NCI-H187 (cell line): ENCODE measurements around the gene PANK4.

Source experiments
- DNase-seq, 2 experiments: peaks; one replicate each; lab custom pipeline; 2025; lab: John Stamatoyannopoulos, UW

The PANK4 gene

DNA sequence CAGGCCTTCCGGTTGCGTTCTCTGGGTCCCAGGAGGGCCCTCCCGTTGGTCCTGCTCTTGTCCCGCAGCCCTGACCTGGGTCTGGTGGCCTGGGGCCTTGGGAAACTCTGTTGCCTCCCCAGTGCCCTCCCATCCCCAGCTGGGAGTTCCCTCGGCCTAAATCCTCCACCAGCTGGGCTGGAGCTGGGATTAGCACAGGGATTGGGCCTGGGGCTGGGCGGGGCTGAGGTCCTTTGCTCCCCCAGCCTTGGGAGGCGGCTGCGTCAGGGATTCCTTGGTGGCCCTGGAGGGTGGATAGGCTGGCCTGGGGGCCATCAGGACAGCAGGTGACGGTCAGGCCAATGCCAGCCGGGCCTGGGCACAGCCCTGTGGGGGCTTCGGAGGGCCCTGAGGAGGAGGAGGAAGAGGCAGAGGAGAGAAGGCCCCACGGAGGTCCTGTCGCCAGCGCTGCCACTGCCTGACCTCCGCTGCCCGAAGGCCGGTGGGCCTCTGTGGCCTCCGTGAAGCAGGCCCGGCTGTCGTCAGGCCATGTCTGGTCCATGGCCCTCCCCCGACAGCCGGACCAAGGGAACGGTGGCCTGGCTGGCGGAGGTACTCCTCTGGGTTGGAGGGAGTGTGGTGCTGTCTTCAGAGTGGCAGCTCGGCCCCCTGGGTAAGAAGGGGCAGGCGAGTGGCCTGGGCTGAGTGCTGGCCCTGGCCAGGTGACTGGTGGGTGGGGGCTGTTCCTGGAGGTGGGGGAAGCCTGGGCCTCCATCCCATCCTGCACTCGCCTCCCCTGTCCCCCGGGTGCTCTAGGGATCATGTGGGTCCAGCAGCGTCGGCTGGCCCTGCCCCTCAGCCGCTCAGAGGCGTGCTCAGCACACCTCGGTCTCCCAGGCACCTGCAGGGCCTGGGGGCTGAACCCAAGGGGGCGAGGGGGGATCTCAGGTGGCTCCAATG, 50.1 kb downstream of the PANK4 start, which contains the start of gene PLCH2:
TSS of gene PLCH2 (plus strand) at position 229 of the 939 bp plus-strand sequence. CDS start at position 529, 300 bp downstream.
- DNase-seq: no peak

DNA sequence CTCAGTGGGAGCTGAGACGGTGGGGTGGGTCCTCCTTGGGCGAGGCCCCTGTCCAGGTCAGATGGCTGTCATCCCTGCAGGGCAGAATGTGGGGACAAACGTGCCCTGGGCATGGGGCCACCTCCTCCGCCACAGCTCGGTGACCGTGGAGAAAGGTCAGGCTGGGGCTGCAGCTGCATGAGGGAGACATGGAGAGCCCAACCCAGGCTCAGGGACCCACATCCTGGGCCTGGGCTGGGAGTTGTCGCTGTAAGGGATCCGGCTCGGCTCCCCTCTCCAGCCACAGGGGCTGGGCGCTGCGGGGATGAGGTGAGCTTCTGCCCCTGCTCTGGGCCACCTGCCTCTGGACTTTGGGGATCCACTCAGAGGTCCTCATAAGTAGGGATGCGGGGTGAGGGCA, 50.8 kb downstream of the PANK4 start:
- no peak for DNase-seq

DNA sequence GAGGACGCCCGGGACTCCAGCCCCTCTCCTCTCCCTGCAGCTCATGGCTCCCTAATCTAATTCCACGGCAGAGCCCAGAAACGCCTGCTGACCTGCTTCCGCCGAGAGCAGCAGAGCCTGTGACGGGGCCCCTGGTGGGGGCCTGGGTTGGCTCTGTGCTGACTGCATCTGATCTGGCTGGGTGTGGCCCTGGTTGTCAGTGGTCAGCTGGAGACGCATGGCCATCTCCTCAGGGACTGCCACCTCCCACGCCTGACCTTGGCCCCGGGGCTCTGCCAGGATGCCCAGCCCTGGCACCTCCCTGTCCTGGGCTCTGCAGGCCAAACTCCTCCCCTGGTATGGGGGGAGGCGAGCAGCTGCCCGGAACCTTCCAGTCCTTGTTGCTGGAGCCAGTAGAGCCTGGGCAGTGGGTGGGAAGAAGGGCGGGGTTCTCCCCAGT, 51.4 kb downstream of the PANK4 start:
- no peak for DNase-seq

DNA sequence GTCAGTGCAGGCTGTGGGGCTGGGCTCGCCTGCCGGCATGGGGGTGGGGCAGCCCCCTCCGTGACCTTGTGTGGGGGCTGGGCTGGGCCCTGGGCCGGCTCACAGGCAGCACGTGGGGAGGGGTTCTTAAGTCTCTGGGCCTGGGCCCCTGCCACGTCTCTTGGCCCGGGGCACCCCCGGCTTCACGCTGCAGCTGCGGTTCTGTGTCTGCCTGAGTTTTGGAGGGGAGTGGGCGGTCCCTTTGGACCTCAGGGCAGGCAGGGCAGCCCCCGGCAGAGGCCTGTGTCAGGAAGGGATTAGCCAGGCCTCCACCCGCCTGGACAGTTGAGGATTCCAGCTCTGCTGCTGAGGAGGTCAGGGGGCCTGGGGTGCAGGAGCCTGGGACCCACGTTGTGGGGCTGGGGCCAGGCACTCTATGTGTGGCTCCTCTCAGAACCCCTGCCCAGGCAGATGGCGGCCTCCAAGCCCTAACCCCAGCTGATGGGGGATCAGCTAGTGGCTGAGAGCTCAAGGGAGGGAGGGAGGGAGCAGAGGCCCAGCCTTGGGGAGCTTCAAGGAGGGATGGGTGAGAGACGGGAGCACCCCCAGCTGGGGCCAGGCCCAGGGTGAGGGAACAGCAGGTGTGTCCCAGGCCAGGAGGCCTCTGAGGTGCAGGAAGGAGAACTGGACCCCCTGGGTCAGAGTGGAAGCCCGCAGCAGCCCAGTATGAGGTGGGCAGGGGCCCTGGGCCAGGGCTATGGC, 52.1 kb downstream of the PANK4 start:
- no peak for DNase-seq

DNA sequence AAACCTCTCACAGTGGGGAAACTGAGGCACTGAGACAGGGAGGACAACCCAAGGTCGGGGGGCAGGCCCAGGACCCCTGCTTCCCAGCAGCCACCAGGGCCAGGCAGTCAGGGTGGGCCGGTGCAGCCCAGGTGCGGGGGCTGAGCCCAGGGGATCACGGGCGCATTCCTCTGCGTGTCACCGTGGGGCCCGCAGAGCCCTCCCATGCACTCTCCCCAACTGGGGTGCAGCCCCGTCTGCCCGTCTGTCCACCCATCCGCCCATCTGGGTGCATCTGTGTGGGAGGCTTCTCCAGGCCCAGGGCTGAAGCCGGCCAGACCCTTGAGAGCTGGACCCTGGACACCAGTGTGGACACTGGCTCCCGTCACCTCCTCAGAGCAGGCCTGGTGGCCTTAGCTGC, 53.2 kb downstream of the PANK4 start:
- no peak for DNase-seq

DNA sequence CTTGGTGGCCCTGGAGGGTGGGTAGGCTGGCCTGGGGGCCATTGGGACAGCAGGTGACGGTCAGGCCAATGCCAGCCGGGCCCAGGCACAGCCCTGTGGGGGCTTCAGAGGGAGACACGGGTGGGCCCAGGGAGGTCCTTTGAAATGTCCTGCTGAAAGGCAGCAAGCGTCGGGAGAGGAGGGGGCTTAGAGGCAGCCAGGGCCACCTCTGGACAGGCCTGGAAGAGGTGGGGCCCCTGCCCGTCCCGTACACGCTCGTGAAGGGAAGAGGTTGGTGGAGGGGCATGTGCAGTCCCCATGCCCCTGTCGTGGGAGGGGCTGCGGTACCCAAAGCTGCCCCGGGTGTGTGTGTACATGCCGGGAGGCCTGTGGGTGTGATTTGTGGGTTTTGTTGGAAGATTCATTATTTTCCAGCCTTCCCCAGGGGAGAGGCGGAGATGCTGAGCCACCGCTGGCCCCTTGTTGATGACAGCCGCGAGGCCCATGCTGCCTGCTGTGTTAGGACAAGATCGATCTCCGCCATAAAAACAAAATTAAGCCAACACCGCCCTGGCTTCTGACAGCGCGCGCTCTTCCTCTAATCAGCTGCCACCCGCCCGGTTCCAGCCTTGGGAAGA, 53.7 kb downstream of the PANK4 start:
- DNase-seq: no peak

DNA sequence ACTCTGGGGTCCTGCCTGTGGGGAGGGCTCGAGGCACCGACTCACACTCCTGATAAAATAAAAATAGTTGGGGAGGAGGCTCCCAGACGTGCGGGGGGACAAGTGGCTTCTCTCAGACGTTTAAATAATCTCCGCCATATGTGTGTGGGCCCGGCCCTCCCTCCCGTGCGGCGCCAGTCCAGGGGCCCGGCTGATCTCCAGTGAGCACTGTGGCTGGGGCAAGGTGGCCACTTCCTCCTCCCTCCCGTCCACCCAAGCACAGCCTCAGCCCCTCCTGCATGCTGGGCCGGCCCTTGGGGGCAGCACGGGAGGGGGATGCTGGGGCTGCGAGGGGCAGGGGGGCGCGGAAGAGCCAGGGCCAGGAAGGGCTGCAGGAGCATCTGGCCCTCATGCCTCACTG, 54.3 kb downstream of the PANK4 start:
- DNase-seq: no peak

DNA sequence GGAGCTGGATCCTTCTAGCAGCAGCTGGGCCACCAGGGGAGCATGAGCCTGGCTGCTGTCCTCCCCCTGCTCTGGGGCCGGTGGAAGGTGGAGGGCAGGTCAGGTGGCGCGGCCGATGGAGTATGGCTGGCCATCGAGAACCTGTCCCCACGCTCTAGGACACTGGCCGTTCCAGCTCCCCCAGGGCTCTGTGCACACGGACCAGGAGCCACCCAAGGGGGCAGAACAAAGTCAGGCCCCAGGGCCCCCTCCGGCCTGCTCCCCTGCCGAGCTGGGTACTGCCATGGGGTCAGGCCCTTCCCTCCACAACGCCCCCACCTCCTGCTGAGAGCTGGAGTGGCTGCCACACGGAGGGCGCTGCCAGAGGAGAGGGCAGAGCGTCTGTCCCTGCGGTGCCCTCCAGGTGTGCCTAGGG, 54.8 kb downstream of the PANK4 start:
- DNase-seq: no peak

DNA sequence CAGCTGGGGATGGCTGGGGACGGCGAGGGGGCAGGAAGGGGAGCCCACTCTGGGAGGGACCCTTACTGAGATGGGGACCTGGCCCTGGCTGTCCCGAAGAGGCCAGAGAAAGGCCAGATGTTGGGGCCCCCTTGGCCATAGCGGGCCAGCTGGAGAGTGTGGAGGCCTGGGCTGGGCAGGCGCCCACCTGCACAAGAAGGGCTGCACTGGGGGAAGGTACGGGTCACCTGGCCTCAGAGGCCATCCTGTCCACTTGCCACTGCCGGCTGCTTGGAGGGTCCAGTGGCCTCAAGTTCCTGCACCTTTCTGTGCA, 55.3 kb downstream of the PANK4 start:
- no peak for DNase-seq

DNA sequence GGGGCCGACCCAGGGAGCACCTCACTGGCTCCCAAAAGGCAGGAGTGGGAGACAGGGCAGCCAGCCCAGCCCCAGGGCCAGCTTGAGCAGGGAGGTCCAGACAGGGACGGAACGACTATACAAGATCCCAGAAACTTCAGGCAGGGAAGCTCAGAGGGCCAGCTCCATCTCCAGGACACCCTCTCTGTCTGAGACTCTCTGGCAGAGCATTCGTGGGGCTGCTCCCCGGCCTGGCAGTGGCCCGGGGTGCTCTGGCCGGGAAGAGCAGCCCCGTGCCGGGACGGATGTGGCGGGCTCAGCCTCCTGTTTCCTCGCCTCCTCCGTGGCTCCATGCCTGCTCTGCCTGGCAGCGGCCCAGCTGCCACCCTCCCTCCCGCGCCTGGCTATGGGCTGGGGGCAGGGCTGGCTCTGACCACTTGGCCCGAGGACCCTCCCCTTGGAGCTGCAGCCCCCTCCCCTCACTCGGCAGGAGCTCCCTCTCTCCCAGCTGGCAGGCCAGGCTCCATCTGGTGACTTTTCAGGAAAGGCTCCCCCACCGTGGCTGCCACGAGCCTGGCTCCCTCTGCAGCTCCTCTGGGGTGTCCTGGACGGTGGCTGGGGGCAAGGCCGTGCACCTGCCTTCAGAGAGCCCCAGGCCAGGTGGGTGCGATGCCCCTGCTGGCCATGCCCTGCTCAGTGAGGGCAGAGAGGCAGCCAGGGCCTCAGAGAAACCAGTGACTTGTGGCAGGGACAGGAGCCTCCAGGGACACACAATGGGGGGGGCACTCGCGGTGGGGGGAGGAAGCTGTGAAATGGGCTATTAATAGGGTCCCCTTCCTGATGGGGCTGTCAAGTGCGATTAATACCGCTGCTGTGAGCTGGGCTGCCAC, 55.9 kb downstream of the PANK4 start:
- no peak for DNase-seq

DNA sequence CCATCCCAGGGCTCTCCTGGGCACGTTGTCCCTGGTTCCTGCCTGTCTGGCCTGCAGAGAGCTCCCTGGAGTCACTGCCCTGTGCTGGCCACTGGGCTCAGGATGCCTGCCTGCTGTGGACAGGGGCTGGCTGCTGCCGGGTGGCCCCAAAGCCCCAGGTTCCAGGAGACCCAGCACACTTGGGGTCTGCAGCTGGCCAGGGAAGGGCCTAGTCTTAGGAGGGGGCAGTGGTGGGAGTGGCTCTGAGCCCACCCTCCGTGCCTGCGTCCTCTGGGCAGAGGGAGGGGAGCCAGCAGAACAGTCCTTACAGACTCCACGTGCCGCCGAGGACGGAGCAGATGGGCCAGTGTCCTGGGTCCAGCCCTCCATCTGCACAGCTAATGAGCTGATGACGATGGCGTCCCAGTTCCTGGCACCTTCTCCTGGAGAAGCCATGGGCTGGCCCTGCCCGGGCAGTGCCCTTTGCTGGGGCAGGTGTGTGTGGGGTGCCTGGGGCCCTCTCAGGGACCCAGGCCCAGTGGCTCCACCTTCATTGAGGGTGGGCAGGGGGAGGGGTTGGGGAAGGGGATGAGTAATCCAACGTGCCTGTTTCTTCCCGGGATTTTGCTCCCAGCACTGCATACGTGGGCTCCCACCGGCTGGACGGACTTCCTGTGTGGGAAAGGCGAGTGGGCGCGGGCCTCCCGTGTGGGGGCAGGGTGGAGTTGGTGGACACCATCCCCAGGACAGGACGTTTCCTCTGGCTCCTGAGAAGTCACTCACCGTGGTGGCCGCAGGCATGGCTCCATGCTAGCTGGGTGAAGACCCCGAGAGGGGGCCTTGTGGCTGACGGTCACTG, 57.1 kb downstream of the PANK4 start:
- DNase-seq: no peak

DNA sequence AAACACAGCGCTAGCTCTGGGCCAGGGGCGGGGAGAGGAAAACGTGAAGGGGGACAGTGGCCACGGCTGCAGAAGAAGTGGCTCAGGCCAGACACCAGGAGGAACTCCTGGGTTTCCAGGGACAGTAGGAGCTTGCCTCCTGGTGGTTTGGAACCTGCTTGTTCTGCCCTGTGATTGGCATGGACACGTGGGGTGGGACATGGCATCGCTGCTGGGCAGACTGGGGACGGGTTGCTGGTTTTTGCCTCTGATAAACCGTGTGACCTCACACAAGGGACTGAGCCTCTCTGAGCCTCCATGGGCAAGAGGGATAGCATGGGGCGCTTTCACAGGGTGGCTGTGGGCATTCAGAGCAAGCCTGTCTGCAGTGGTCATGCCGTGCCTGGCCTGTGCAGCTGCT, 57.9 kb downstream of the PANK4 start:
- DNase-seq: no peak

DNA sequence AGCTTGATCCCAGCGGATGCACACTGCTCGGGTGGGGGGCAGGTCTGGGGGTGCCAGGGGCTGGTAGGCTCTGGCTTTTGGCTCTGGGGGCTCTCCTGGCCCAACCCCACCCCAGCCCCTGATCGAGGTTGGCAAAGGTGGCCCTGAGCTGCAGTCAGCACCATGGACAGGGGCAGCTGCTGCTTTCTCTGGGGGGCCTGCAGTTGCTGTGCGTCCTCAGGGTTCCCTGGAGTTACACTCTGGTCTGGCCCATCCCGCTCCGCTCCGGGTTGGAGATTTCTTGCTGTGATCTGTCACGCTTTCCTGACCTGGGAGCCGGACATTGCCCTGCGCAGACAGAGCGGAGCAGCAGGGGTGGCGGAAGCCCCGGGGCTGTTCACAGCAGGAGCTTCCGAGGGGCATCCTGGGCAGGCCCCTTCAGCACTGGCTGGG, 58.3 kb downstream of the PANK4 start:
- DNase-seq: no peak

DNA sequence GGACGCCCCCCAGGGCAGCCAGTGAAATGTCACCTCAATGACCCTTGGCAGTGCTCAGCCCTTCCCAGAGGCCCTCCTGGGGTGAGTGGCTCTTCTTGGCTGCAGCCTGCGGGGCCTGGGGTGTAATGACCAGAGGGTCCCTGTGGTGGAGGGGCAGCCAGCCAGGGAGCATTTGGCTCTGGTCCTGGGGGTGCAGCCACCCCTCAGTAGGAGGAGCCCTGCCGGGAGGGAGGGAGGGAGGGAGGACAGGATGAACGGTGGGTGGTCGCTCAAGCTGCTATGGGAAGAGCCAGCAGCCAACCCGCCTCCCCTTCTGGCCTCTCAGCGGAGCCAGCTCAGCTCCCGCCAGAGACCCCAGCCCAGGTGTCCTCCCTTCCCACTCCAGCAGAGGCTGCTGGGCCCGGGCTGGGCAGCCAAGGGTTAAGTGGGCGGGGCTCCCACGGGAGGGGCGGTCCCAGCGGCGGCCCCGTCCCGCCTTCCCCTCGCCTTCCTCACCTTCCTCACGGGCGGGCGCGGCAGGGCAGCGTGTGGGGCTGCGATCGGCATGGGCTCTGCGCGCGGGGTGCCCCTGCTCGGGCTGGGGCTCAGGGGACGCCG, 59.3 kb downstream of the PANK4 start:
- DNase-seq: no peak

DNA sequence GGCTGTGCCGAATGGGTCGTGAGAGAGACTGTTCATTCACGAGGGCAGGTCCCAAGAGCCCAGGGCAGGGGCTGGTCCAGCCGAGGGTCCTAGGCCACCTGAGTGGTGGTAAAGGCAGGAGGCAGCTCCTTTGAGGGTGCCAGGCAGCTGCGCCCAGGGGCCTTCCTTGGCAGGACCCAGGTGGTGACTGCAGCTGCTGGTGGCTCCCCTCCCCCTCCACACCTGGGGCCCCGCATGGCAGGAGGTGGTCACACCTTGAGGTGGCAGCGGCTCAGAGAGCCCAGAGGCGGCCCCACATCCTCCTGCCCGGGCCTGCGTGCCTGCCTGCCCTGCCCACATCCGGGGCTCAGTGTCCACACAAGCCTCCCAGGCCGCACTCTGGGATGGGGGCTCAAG, 60.1 kb downstream of the PANK4 start:
- DNase-seq: no peak

DNA sequence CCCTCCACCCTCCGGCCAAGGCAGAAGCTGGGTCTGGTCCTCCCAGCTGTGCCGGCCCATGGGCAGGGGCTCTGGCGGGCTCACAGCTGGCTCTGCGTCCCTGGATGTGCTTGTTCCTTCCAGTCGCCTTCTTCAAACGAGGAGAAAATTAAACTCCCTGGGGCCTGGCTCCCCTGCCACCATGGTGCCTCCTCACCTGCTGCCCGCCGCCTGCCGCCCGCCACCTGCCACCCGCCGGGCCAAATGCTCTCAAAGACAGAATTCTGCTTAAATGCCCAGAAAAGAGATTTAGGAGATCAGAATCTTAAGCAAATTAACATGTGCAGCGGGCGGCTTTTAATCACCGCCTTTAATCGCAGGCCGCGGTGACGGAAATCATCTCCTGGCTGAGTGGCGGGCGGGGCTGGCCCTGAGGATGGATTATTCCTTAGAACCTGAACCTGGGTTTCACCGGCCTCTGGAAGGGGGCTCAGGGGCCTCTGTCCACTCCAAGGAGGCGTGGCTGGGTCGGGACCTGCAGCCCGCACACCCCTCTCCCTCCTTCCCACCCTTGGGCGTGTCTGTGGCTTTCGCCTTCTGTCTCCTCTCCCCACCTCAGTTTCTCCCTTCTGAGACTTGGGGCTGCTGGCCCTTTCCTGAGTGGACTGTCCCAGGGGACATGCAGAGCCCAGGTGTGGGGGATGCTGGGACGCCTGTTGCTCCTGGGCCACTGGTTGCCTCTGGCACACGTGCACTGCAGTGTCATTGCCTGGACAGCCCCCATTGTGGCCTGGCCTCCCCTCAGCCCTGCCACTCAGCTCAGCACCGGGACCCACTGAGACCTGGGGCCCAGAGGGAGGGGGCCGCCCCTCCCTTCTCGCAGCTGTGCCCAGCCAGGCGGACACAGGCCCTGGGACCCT, 60.8 kb downstream of the PANK4 start:
- no peak for DNase-seq

DNA sequence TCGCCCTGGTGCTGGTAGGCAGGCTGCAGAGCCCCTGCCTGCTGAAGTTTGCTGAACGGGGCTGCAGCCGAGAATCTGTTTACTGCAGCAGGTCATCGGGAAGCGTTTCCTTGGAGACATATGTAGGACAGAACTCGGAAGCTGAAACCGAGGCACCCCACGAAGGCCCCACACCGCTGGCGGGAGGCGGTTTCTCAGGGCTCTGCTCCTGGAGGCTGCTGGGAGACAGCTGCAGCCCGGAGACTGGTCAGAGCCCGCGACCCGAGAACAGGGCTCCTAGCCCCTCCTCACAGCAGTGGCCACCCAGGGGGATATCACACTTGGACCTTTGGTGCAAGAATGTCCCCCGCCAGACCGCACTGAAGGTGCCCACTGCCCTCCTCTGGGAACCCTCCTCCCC, 63.0 kb downstream of the PANK4 start:
- DNase-seq: no peak

DNA sequence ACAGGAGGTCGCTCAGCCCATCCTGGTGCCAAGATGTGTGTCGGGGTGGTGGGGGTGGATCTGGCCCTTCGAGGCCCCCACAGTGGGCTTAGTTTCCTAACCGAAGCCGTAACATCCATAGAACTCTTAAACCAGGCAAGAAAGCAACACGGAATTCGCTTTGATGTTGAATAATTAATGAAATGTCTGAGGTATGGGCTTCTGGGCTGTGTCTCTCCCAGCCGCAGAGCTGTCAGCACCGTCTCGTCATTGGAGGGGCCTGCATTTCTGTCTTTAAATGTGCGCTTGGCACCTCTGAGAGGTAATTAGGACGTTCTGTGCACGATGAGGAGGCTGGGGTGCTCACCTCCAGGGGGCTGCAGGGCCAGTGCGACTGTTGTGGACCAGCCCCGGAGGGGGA, 63.6 kb downstream of the PANK4 start:
- DNase-seq: no peak

DNA sequence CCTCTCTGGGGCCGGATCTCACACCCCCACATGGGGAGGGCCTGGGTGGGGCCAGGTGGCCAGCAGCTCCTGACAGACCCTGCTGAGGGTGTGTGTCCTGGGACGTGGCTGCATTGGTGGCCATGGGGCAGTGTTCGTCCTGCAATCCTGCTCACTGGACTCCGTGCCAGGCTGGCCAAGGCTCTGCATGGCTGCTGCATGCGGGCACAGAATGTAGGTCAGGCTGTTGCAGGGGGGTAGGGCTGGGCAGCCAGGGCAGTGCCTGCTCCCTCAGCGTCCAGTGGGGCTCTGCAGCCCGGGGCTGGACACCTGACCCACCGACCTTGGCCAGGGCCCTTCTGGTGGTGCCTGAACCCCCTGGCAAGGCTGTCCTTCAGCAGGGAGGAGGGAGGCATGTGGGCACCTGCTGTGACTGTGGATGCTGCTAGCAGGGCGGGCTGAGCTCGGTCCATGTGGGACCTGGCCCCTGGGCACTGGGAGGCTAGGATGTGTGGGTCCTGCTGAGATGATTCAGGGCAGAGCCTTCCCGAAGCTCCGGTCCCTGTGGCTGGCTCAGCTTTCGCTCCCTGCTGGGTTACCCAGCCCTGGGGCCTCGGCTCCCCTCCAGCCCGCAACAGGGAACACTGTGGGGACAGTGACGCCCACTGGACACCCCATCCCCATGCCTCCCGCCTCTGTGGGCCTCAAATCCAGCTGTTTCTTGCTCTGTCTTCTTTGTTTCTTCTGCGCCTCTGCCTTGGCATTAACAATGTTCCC, 65.2 kb downstream of the PANK4 start:
- DNase-seq: no peak
